Right hindlimb (tissue), 1 donor: ENCODE measurements around the gene XIAP.
"Not testable (repeated sequence)": the region's sequence is repeated elsewhere in the genome, so short reads cannot be mapped to it uniquely, and the experiment has no call there.

ENCODE experiments used
- DNase-seq: peaks from one replicate; pipeline ENCODE4 v3.0.0-alpha.2; 2018

The XIAP gene

GRCh38 chrX:123876844-123877243 is 17.0 kb downstream of the XIAP start:
- no peak for DNase-seq

- DNase-seq, result no peak
These were observed 18.4 kb downstream of the XIAP start for GRCh38 chrX:123878252-123878721.

GRCh38 chrX:123881330-123881729 is 21.5 kb downstream of the XIAP start:
- no peak for DNase-seq

- no peak for DNase-seq
These were observed 22.5 kb downstream of the XIAP start for GRCh38 chrX:123882391-123882790.

GRCh38 chrX:123884809-123885408 is 25.1 kb downstream of the XIAP start:
- DNase-seq, result no peak

GRCh38 chrX:123899701-123900100 is 39.8 kb downstream of the XIAP start:
- DNase-seq, result no peak

- DNase-seq, result not testable (repeated sequence)
These were observed 43.4 kb downstream of the XIAP start for GRCh38 chrX:123903261-123903660.

- no peak for DNase-seq
These were observed 45.5 kb downstream of the XIAP start for GRCh38 chrX:123905332-123905731.

- no peak for DNase-seq
These were observed 46.9 kb downstream of the XIAP start for GRCh38 chrX:123906557-123907316.

GRCh38 chrX:123909523-123909922 is 49.7 kb downstream of the XIAP start:
- no peak for DNase-seq

GRCh38 chrX:123917069-123917468 is 57.2 kb downstream of the XIAP start:
- DNase-seq, result no peak

- DNase-seq, result no peak
These were observed 58.4 kb downstream of the XIAP start for GRCh38 chrX:123918106-123918721.

GRCh38 chrX:123920105-123920785 is 60.4 kb downstream of the XIAP start:
- DNase-seq, result no peak

- DNase-seq, result no peak
These were observed 63.4 kb downstream of the XIAP start for GRCh38 chrX:123923211-123923610.

GRCh38 chrX:123924186-123924585 is 64.3 kb downstream of the XIAP start:
- DNase-seq, result no peak

- no peak for DNase-seq
These were observed 68.0 kb downstream of the XIAP start for GRCh38 chrX:123927845-123928244.

- not testable (repeated sequence) for DNase-seq
These were observed 72.2 kb downstream of the XIAP start for GRCh38 chrX:123932055-123932454.

- DNase-seq, result no peak
These were observed 83.2 kb downstream of the XIAP start for GRCh38 chrX:123943074-123943473.

GRCh38 chrX:123943488-123943887 is 83.6 kb downstream of the XIAP start:
- no peak for DNase-seq

- no peak for DNase-seq
These were observed 90.0 kb downstream of the XIAP start for GRCh38 chrX:123949846-123950245.

GRCh38 chrX:123959281-123960063 is 99.6 kb downstream of the XIAP start:
- peak; percentile 49 for DNase-seq

- DNase-seq, result no peak
These were observed 101.1 kb downstream of the XIAP start for GRCh38 chrX:123960956-123961267.
